Hepatic stellate cell (primary cell): Measurements from ENCODE around the gene TMEM252.

ENCODE experiments used
- DNase-seq: peaks from one replicate; pipeline ENCODE4 v3.0.0; 2011; ENCODE audit warnings: low spot score

The TMEM252 gene

DNA sequence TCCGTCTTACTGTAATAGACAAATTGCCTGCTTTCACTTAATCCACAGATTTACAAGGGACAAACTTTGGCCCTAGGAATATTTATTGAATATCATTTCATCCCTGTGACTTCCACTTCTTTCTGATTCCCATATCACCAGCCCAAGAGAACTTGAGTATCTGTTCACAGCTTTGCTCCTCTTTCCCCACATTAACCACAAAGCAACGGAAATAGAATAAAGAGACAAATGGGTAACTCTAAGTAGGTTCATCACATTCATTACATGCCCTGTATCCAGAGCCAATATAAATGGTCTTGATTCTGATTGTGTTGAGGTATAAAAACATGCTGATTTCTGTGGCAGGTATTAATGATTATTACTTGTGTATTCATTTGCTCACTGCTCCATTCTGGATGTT lies 41.9 kb downstream of the TMEM252 start:
- DNase-seq = no peak

DNA sequence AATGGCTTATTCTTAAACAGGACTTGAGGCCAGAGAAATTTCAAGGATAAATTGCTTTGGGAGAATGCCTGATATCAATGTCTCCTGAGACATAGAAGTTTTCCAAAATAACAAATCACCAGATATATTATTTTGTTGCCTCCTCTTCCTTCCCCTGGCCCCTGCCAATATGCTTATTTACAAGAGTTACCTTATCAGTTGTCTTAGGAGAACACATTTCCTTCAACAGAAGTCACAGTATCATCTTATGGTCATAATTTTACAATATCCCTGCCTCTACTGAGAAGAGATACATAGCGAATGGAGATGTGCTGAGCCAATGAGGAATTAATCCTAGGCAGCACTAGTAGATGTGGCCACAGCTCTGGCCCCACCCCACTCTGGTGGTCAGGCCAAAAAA lies 43.1 kb downstream of the TMEM252 start:
- DNase-seq = no peak

DNA sequence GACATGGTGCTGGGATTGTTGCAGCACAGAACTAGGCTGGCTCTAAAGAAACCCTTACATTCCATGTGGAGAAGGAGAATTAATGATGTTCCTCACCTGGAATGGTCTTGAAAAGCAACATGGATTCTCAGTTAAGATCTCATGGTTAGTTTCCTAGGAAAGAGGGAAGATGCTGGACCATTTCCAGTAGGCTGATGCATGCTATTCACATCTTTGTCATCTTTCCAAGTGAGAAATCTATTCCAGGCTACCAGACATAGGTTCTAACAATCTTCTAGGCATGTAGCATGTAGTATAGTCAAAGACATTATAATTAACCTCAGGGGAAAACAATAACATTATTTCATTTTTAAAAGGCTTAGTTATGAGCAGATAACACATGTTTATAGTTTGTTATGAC lies 44.3 kb downstream of the TMEM252 start:
- no peak for DNase-seq

DNA sequence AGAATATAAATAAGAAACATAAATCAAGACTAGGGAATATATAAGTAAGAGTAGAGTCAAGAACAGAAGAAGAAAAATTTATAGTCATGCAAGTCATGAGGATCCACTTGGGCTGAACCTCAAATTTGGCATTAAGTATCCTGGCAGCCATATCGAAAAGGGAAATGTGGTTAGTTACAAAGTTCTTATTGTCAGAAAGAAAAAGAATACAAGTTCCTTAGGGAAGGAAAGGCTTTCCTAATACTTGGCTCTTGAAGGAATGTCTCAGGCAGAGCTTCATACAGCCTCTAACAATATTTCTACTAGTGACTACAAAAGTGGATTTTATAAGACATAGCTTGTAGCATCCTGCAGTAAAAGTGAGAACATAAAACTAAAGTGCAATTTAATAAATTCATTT lies 45.4 kb downstream of the TMEM252 start:
- DNase-seq = no peak

DNA sequence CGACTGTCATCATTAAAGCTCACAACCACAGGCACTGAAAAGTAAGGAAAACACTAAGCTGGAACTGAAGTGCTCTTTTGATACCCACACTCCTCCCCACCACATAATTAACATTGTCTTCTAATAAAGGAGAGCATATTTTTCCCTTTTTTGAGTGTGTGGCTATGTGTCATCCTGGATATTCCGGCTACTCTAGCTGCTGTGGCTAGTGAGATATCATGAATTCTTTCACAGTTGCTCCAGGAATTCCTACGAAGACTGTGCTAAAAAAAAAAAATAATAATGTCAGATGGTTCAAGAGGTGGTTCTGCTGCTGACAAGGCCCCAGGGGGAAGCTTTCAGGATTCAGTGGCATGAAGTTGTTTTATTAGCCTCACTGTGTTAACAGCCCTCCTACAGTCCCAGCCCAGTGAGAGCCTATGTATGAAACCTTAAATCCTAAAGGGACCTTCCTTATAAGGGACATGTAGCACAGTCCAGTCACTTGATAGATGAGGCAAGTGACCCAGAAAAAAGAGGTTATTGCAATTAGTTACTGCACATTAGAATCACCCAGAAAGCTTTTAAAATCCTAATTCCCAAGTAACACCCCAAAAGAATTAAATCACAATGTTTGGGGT lies 46.6 kb downstream of the TMEM252 start:
- DNase-seq = no peak

DNA sequence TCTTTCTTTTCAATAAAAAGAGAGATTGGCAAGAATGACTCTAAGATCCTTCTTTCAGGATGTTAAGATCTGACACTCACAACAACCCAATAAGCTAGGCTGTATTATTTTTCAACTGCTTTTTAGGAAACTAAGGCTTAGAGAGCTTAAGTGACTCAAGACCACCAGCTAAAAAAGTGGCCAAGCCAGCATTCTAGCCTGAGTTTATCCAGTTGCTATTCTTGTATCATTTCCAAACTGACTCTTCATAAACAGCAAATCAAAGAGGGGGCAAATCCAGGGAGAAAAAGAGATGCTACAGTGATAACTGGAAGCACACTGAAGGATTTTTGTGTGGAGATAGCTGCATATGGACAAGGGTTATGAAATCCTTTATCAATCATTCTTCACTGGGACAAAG lies 47.1 kb downstream of the TMEM252 start:
- DNase-seq = no peak

DNA sequence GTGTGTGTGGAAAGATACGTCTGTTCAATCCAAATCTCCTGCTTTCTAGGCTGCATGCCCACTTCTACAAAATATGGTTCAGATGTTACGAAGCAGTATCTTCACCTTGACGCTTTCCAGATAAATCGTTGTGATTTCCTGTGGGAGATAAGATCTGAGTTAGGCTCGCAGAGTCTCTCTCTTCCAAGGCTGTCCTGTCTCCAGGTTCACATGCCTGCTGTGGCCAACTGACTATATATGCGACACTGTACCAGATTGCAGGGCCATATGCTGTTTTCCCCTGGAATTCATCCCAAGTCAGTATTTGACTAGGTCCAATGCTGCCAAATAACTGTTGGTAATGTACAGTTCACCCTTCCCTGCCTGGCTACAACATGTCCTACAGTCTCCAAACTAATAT lies 47.9 kb downstream of the TMEM252 start:
- no peak for DNase-seq

DNA sequence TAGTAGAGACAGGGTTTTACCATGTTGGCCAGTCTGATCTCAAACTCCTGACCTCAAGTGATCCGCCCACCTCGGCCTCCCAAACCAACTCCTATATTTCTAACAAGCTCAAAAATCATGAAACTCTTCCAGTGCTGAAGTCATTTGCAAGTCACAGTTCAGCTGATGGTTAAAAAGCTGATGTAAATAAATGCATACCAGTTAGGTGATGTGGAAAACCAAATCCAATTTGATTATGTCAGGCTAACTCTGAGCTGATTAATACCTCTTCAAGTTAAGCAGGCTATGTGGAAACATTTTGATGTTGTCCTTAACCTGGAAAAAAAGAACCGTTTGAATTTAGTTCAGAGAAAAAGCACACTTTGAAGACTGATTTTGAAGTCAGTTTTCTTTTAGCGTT lies 51.0 kb downstream of the TMEM252 start:
- no peak for DNase-seq

DNA sequence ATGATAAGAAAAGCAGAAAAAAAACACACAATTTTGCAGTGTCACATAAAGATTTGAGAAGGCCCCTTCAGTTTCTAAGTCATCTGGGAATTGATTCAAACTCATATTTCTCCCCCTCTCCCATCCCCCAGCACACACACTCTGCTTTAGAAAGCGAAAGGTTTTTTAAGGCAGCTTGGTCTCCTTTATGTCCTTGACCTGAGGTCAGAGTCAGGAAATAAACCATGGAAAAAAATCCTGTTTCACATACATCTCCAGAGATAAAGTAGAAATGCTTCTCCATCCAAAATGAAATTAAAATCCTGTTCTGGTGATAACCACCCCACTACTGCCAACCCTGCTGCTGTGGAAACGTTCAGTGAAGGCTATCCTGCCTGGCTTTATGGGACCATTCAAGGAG lies 52.6 kb downstream of the TMEM252 start:
- no peak for DNase-seq
